DND-41 (cell line): ENCODE data around the gene POLR3A.

Source experiments
- CTCF ChIP-seq: IDR thresholded peaks from 2 replicates; pipeline ENCODE4 v1.5.1; 2012; ENCODE audit warnings: borderline replicate concordance, low read length, moderate library complexity, mild to moderate bottlenecking; ENCODE audit not compliant: poor library complexity, severe bottlenecking; ENCODE audit errors: extremely low read depth
- EZH2 ChIP-seq: IDR thresholded peaks from 3 replicates; pipeline ENCODE4 v1.6.1; 2012; ENCODE audit warnings: borderline replicate concordance, low read depth, mild to moderate bottlenecking, moderate library complexity, low read length, inconsistent platforms; ENCODE audit not compliant: severe bottlenecking

GRCh38 chr10:78045237-78045636 lies 15.9 kb upstream of the POLR3A start:
- no peak for TF ChIP-seq CTCF
- TF ChIP-seq EZH2: no peak
